ENCODE measurements around the gene CLCN6. TPM values are rescaled to one million over a fixed set of nuclear protein-coding genes. Genes with fewer than 3 reads are reported as not detected.

Gene CLCN6
- total RNA-seq, 1 donor: 12.6 TPM

GRCh38 chr1:11858968-11859871 lies 53.2 kb downstream of the CLCN6 start:
- peak; percentile 62 for DNase-seq (ENCODE audit: low read depth)
- no peak overlapping the region for H3K4me3 ChIP-seq (ENCODE audit: low read depth, low read length)
- TF ChIP-seq CTCF (IDR thresholded peaks at IDR 0.05; ENCODE audit: insufficient read depth, low read length): peak; percentile 58

GRCh38 chr1:11860083-11860482 lies 54.1 kb downstream of the CLCN6 start:
- no peak overlapping the region for H3K4me3 ChIP-seq (ENCODE audit: low read depth, low read length)
- TF ChIP-seq CTCF (IDR thresholded peaks at IDR 0.05; ENCODE audit: insufficient read depth, low read length): no peak
- DNase-seq (ENCODE audit: low read depth): no peak

DNA sequence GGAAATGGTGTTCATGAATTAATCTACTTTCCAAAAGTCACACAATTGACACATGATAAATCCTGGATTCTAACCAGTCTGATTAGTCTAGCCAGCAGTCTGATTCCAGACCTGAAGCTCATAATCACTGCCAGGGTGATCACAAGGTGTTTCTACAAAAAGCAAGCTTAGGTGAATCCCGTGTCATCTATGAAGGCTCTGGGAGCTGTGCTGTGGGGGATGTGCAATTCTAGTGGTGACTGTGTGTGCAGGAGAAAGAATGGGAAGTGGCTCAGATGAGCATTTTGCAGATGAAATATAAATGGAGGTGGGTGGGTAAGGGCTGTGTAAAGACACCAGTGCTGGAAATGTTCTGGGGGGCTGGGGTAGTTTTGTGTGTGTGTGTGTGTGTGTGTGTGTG lies 54.6 kb downstream of the CLCN6 start:
- no peak for TF ChIP-seq CTCF (IDR thresholded peaks at IDR 0.05; ENCODE audit: insufficient read depth, low read length)
- no peak overlapping the region for H3K4me3 ChIP-seq (ENCODE audit: low read depth, low read length)
- no peak for DNase-seq (ENCODE audit: low read depth)

DNA sequence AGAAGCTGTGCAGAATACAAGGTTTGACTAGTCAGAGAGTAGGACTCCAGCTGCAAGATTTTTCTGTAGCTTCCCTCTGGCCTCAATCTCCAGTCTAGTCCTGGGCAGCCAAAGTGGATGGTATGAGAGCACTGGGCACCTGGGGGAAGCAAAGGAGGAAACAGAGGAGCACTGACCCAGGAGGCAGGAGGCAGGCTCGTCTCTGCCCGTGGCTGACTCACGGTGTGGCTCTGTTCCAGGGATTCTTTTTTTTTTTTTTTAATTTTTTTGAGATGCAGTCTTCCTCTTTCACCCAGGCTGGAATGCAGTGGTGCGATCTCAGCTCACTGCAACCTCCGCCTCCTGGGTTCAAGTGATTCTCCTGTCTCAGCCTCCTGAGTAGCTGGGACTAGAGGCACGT lies 56.9 kb downstream of the CLCN6 start:
- no peak overlapping the region for H3K4me3 ChIP-seq (ENCODE audit: low read depth, low read length)
- DNase-seq (ENCODE audit: low read depth): no peak
- TF ChIP-seq CTCF (IDR thresholded peaks at IDR 0.05; ENCODE audit: insufficient read depth, low read length): no peak

DNA sequence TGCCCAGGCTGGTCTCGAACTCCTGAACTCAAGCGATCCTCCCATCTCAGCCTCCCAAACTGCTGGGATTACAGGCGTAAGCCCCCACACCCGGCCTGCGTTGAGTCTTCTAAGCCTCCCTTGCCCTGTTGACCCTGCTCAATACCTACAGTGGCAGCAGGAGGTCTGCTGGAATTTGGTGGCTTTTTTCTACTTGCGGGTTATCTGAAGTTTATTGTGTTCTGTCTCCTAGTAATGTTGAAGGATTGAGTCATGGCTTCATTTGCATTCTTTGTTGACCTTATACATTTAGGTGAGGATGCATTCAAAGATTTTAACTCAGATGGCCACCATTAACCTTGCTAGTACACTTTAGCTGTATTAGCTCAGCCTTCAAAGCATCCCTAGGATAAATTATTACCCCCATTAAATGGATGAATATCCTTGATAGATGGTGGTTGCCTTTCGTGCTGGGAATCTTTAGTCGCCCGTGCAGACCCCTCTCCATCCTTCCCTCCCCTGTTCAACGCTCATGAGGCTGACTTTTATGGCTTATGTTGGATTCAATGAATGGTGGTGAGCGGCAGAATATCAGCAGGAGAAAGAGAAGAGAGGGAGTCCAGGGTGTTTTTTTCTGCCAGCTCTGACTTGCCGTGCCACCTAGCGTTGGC lies 62.5 kb downstream of the CLCN6 start:
- DNase-seq (ENCODE audit: low read depth): no peak
- H3K4me3 ChIP-seq (ENCODE audit: low read depth, low read length): no peak overlapping the region
- TF ChIP-seq CTCF (IDR thresholded peaks at IDR 0.05; ENCODE audit: insufficient read depth, low read length): no peak

- no peak for DNase-seq (ENCODE audit: low read depth)
- H3K4me3 ChIP-seq (ENCODE audit: low read depth, low read length): no peak overlapping the region
- TF ChIP-seq CTCF (IDR thresholded peaks at IDR 0.05; ENCODE audit: insufficient read depth, low read length): no peak
Measured at GRCh38 chr1:11869104-11869503, 63.1 kb downstream of the CLCN6 start.

All from fibroblast of the aortic adventitia (primary cell).